Hematopoietic multipotent progenitor cell (in vitro differentiated cells): ENCODE data around the gene DRGX. TPM values are rescaled to one million over a fixed set of nuclear protein-coding genes. Genes with fewer than 3 reads are reported as not detected.

ENCODE experiments used
- DNase-seq, 3 donors: peaks; one replicate each; pipeline ENCODE4 v3.0.0-alpha.2; 2011 to 2015; ENCODE audit warnings: low read depth in 2 of 3, low spot score in 2 of 3
- total RNA-seq: library from RNA; depleted of rRNA; stranded (reverse); fragments of >200 nt; gene quantifications from one replicate; pipeline ENCODE4 v1.2.3, GENCODE V29; 2012

Gene DRGX
- total RNA-seq, 1 donor: not detected

DNA sequence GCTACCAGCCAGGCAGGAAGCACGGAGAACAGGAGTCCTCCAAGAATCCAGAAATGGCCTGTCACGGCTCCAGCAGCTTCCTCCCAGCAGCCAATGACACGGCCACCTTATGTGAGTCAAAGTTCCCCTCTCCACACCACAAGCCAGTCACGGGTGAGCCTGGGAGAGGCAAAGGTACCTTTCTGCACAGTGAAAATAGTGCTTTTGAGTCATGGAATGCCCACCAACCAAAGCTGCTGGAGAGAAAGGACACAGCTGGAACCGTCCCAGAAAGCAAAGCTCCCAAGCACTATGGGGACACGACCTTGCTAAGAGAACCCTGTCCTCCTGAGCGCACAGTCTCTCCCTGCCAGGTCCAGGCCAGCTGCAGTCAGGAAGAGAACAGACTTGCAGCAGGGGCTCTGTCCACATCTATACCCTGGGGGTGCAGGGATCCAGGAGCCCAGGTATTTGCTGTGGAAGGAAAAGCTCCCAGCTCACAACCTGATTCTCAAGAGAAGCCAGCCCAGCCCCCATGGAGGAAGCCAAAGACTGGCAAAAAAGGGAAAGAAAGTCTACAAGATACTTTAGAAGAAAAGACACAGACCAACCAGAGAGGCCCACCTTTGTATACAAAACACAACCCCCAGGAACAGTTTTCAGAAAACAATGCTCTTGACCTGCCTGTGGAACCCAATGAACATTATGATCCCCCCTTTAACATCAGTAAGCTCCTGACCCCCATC, 72.6 kb downstream of the DRGX start:
- DNase-seq: no peak

DNA sequence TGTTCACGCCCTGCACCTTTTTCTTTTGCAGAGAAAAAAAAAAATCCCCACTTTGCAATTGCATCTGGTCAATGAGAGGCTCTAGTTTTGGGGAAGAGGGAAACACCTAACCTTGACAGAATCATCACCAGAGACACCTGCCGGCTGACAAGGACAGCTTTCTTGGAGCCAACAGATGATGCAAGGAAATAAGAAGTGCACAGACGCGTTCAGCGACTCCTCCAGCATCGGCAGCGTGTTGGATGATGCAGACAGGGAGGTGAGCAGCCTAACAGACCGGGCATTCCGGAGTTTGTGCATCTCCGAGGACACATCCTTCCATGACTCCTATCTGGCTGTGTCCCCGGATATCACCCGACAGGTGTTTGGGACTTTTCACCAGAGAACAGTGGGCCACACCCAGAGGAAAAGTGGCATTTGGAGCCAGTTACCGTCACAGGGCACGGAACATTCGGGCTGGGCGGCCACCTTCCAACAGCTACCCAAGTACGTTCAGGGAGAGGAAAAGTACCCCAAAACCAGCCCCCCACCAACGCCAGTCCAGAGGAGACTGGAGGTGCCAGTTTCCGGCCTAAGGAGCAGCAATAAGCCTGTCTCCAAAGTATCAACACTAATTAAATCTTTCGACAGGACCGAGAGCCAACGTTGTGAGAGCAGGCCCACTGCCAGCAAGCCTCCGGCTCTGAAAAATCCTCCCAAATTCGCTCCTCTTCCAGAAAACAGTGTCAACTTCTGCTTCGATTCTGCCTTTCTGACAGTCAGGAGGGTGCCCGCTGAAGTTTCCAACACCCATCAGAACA, 73.3 kb downstream of the DRGX start:
- DNase-seq: no peak

DNA sequence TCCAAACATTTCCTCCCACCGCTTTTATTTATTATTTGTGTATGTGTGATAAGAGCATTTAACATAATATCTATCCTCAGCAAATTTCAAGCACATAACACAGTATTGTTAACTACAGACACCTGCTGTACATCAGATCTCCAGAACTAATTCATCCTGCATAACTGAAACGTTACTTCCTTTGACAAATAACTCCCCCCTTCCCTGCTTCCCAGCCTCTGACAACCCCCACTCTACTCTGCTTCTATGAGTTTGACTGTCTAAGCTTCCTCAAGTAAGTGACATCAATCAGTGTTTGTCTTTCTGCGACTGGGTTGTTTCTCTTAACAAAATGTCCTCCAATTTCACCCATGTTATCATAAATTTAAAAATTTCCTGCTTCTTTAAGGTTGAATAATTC, 74.9 kb downstream of the DRGX start:
- no peak for DNase-seq

DNA sequence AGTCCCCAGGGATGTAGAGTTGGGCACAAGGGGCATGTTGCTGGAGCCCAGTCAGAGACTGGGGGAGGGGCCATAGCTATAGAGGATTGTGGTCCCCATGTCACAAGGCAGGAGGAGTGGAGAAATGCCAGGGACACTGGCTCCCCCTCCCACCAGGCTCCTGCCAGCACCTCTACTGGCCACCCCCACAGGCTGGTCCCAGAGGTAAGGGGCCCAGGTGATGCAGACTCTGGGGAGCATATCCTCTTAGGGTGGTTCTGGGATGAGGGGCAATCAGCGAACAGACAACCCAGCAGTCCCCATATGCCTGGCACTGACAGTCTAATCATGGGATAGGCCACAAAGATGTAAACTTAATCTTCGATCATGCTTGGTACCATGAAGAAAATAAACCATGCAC, 75.7 kb downstream of the DRGX start:
- no peak for DNase-seq

GRCh38 chr10:49319206-49319605, 76.7 kb downstream of the DRGX start:
- DNase-seq: no peak

- no peak for DNase-seq
These were observed 77.1 kb downstream of the DRGX start for GRCh38 chr10:49318755-49319154.

DNA sequence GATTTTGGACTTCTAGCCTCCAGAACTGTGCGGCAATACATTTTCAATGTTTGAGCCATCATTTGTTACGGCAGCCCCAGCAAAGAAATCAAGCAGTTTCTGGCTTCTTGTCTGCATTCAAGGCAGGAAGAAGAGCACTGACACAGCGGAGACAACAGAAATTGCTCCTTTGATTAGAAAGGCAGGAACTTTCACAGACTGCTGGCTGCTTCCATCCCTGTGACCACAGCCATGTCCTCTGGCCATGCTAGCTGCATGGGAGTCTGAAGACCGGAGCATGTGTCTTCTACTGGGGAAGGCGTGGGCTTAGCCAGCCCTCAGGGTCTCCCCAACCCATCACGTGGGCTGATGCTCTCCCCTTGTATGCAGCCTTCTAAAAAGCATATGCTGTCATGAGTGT, 77.9 kb downstream of the DRGX start:
- no peak for DNase-seq

GRCh38 chr10:49314806-49315205, 81.1 kb downstream of the DRGX start:
- no peak for DNase-seq

Other genes with a start within 250 kb of the DRGX start
- 1.6 TPM for gene TMEM273, start 207.7 kb downstream of the DRGX start, total RNA-seq
- not detected for gene C10orf71, start 96.9 kb downstream of the DRGX start, total RNA-seq
- 10.5 TPM for gene ERCC6, start 143.0 kb upstream of the DRGX start, total RNA-seq
- under 0.01 TPM for gene SLC18A3, start 214.2 kb upstream of the DRGX start, total RNA-seq
- not detected for gene CHAT, start 217.9 kb upstream of the DRGX start, total RNA-seq